Right lobe of liver (tissue), 6 donors: Measurements from ENCODE around the gene AGBL3. TPM values are rescaled to one million over a fixed set of nuclear protein-coding genes. Genes with fewer than 3 reads are reported as not detected.

ENCODE experiments used
- ATAC-seq, 4 donors: fragments of 200-7000 bp; cut with Tn5 transposase; one replicate each; pipeline ENCODE4 v1.9.1; 2020; ENCODE audit warnings: mild to moderate bottlenecking in 4 of 4, moderate library complexity in 4 of 4
- DNase-seq, 3 donors: peaks; one replicate each; pipeline ENCODE4 v3.0.0-alpha.2; 2020
- H3K27ac ChIP-seq, 3 donors: fragments of 200-600 bp; one replicate each; pipeline ENCODE4 v1.8.0; 2022
- H3K27me3 ChIP-seq, 2 donors: fragments of 200-600 bp; one replicate each; pipeline ENCODE4 v1.8.0; 2022
- H3K36me3 ChIP-seq, 4 donors: fragments of 200-600 bp; sonication (generic) in 1 of 4; one replicate each; pipeline versions ENCODE4 v1.5.1 to v1.8.0; 2017 to 2022; ENCODE audit warnings: control low read depth in 1 of 4
- H3K4me1 ChIP-seq, 4 donors: fragments of 200-600 bp; sonication (generic) in 1 of 4; one replicate each; pipeline versions ENCODE4 v1.5.1 to v1.8.0; 2017 to 2022; ENCODE audit warnings: control low read depth in 1 of 4
- H3K4me3 ChIP-seq, 3 donors: fragments of 200-600 bp; one replicate each; pipeline ENCODE4 v1.8.0; 2022
- H3K9me3 ChIP-seq, 4 donors: fragments of 200-600 bp; sonication (generic) in 1 of 4; one replicate each; pipeline versions ENCODE4 v1.5.1 to v1.8.0; 2017 to 2022; ENCODE audit warnings: control low read depth in 1 of 4
- POLR2A ChIP-seq: fragments of 450-650 bp; IDR thresholded peaks from one replicate; pipeline ENCODE4 v1.6.1; 2017; ENCODE audit warnings: antibody characterized with exemption, mild to moderate bottlenecking
- WGBS: methylation state at CpG from one replicate; pipeline ENCODE4 v1.1.6; 2018; ENCODE audit warnings: low coverage, low lambda C conversion rate; ENCODE audit not compliant: insufficient coverage; ENCODE audit errors: missing lambda C conversion rate; 5-methylcytosine and 5-hydroxymethylcytosine counted together
- intact Hi-C, 2 donors: fragments of 100-400 bp; cut with DNase I; formaldehyde crosslinking; loops; one replicate each; pipeline versions ENCODE4 v1.11.2 to v1.14.1; 2022
- total RNA-seq, 6 experiments: library from RNA; depleted of rRNA in 2 of 6; stranded (reverse); fragments of >200 nt in 2 of 6; fragmentation: NEBNext Ultra II Directional in 3 of 6; extraction: Animal tissue kit (Norgen Biotek cat#: 25700) in 3 of 6; gene quantifications; one replicate each; pipeline versions ENCODE4 v1.1.0 to v1.2.4, GENCODE V29; 2016 to 2023
- TF ChIP-seq, protein P1 (sequence below), 4 donors: fragments of 200-600 bp in 3 of 4; fragments of 450-650 bp in 1 of 4; IDR thresholded peaks; one replicate each; pipeline versions ENCODE4 v1.5.1 to v1.8.0; 2016 to 2022; ENCODE audit warnings: antibody characterized with exemption in 4 of 4, mild to moderate bottlenecking in 2 of 4
- donor health status: DM: no; HTN: yes; CAD: no.
- donor health status: DM: no; HTN: no; CAD: no.
- donor health status: DM: no; HTN: no; CAD: no.
- donor health status: DM: no; HTN: yes; CAD: no.
- donor health status: DM: no; HTN: yes; CAD: no.

The AGBL3 gene
- total RNA-seq, 6 experiments from 2014 or later = 1.2 to 3.5 (median 2.2) TPM

DNA sequence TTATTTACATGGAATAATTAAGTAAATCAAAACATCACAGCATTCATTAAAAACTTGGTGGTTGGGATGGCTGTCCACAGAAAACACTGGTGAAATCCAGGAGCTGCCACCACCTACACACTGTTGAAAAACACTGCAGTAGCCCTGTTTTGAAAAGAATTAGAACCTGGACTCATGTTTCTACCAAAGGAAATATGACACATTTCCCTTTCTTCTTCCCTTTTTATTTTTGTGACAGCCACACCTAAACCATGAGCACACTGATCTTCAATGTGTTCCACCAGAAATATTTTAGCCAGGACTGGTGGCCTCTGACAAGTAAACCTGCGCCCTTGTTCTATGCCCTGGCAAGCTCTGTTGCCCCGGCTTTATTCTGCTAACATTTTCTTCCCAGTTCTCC, 164.8 kb downstream of the AGBL3 start:
- H3K36me3 ChIP-seq = peaks cover 0 to 2% (median 0%) of the 10 kb centered on the region in 4 donors
- WGBS = 62% methylated on average over 2 of the region's 2 CpGs
- intact Hi-C loops = no loop called here
- peaks cover 0 to 38% (median 2%) of the 10 kb centered on the region in 4 donors for H3K4me1 ChIP-seq
- no peaks in the 10 kb centered on the region for H3K9me3 ChIP-seq
- DNase-seq = no peak
- TF ChIP-seq, protein P1, sequence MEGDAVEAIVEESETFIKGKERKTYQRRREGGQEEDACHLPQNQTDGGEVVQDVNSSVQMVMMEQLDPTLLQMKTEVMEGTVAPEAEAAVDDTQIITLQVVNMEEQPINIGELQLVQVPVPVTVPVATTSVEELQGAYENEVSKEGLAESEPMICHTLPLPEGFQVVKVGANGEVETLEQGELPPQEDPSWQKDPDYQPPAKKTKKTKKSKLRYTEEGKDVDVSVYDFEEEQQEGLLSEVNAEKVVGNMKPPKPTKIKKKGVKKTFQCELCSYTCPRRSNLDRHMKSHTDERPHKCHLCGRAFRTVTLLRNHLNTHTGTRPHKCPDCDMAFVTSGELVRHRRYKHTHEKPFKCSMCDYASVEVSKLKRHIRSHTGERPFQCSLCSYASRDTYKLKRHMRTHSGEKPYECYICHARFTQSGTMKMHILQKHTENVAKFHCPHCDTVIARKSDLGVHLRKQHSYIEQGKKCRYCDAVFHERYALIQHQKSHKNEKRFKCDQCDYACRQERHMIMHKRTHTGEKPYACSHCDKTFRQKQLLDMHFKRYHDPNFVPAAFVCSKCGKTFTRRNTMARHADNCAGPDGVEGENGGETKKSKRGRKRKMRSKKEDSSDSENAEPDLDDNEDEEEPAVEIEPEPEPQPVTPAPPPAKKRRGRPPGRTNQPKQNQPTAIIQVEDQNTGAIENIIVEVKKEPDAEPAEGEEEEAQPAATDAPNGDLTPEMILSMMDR (IDR thresholded peaks at IDR 0.05) = no peak
- no peak for TF ChIP-seq POLR2A
- peak overlapping the region in 2 of 3 donors; percentile 55 to 62 for H3K4me3 ChIP-seq
- no peaks in the 10 kb centered on the region for H3K27me3 ChIP-seq
- ATAC-seq = no peak
- H3K27ac ChIP-seq = peak overlapping the region; percentile 94 to 99 (median 98)

DNA sequence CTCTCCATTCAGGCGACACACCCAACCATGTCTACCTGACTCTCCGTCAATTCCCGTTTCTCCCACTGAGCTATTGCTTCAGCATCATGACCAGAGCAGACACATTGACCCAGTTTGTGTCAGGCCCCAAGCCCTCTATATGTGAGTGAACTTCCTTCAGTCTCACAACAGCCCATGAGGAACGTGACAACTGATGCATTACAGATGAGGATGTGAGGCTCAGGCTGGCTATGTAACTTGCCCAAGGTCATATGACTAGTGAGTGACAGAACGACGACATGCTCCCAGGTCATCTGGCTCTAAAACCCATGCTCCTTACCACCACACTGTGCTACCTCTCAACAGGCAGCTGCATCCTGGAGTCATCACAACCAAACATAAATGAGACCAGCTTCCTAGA, 165.2 kb downstream of the AGBL3 start:
- Histone ChIP-seq H3K27me3 (no peaks in the 10 kb centered on the region), H3K27ac (peak overlapping the region; percentile 94 to 99 (median 98)), H3K4me1 (peaks cover 0 to 34% (median 2%) of the 10 kb centered on the region in 4 donors), H3K4me3 (no peak overlapping the region), H3K9me3 (no peaks in the 10 kb centered on the region), H3K36me3 (peaks cover 0 to 2% (median 0%) of the 10 kb centered on the region in 4 donors)
- WGBS = 46% methylated on average over 6 of the region's 6 CpGs
- TF ChIP-seq POLR2A = peak; percentile 20
- TF ChIP-seq, protein P1 (IDR thresholded peaks at IDR 0.05) = no peak
- DNase-seq (peak in 1 of 3 donors; percentile 52), ATAC-seq (peak in 3 of 4 donors; percentile 2 to 4 (median 3))
- intact Hi-C loops = no loop called here

DNA sequence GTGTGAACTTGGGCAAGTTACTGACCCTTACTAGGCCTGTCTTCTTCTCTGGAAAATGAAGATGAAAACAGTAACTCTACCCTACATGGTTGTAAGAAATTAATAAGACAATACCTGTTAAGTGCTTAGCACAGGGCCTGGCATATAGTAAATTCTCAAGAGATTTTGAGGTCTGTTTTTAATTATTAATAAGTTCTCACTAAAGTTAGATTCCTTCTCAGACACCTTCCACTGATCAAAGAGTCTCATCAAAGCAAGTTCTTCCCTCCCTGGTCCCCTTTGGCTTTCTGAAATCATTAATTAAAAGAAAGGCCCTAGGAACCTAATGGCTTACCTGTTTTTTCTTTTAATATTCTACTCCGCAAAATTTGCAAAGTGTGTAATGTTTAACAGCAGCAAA, 166.1 kb downstream of the AGBL3 start:
- intact Hi-C loops = no loop called here
- H3K4me1 ChIP-seq = peaks cover 0 to 38% (median 3%) of the 10 kb centered on the region in 4 donors
- H3K27me3 ChIP-seq = no peaks in the 10 kb centered on the region
- DNase-seq = no peak
- H3K4me3 ChIP-seq = no peak overlapping the region
- no peak for TF ChIP-seq POLR2A
- TF ChIP-seq, protein P1 (IDR thresholded peaks at IDR 0.05) = no peak
- 73% methylated on average over 1 of the region's 1 CpG for WGBS
- no peak for ATAC-seq
- H3K27ac ChIP-seq = peak overlapping the region; percentile 94 to 99 (median 98)
- H3K9me3 ChIP-seq = no peaks in the 10 kb centered on the region
- peaks cover 0 to 2% (median 0%) of the 10 kb centered on the region in 4 donors for H3K36me3 ChIP-seq

DNA sequence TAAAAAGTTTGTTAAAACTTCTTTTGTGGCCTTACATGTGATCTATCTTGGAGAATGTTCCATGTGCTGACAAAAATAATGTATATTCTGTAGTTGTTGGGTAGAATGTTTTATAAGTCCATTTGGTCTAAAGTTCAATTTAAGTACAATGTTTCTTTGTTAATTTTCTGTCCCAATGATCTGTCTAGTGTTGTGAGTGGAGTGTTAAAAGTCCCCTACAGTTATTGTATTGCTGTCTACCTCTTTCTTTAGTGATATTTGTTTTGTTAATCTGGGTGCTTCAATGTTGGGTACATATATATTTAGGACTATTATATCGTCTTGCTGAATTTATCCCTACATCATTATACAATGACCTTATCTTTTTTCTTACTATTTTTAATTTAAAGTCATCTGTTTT, 168.4 kb downstream of the AGBL3 start:
- DNase-seq = no peak
- Histone ChIP-seq H3K27ac (no peak overlapping the region), H3K27me3 (no peaks in the 10 kb centered on the region), H3K36me3 (peaks cover 0 to 2% (median 0%) of the 10 kb centered on the region in 4 donors), H3K9me3 (no peaks in the 10 kb centered on the region), H3K4me1 (peaks cover 0 to 60% (median 10%) of the 10 kb centered on the region in 4 donors), H3K4me3 (no peak overlapping the region)
- ATAC-seq = no peak
- TF ChIP-seq, protein P1 (IDR thresholded peaks at IDR 0.05) = no peak
- no peak for TF ChIP-seq POLR2A
- intact Hi-C loops = no loop called here
- 85% methylated on average over 1 of the region's 1 CpG for WGBS
